ENCODE data around the gene MT1F.
"Not testable (repeated sequence)": the region's sequence is repeated elsewhere in the genome, so short reads cannot be mapped to it uniquely, and the experiment has no call there.

The MT1F gene

GRCh38 chr16:56652600-56652999, 5.2 kb upstream of the MT1F start:
- no peak for FAIRE-seq
- DNase-seq (ENCODE audit: insufficient read length, low spot score) = no peak
- TF ChIP-seq PAX5 (IDR thresholded peaks at IDR 0.05; ENCODE audit: insufficient read depth, low read length, severe bottlenecking) (no peak), POLR2A (IDR thresholded peaks at IDR 0.05; ENCODE audit: low read depth, low read length) (no peak), POU2F2 (IDR thresholded peaks at IDR 0.05; ENCODE audit: low read depth, low read length) (no peak), POLR2AphosphoS5 (IDR thresholded peaks at IDR 0.05; ENCODE audit: low read depth, low read length) (no peak), SPI1 (IDR thresholded peaks at IDR 0.05; ENCODE audit: low read depth, low read length) (no peak), TAF1 (IDR thresholded peaks at IDR 0.05; ENCODE audit: low read depth, low read length) (no peak)

- TF ChIP-seq POLR2A (IDR thresholded peaks at IDR 0.05; ENCODE audit: low read depth, low read length) (no peak), POLR2AphosphoS5 (IDR thresholded peaks at IDR 0.05; ENCODE audit: low read depth, low read length) (no peak), POU2F2 (IDR thresholded peaks at IDR 0.05; ENCODE audit: low read depth, low read length) (no peak), PAX5 (IDR thresholded peaks at IDR 0.05; ENCODE audit: insufficient read depth, low read length, severe bottlenecking) (no peak), SPI1 (IDR thresholded peaks at IDR 0.05; ENCODE audit: low read depth, low read length) (no peak), TAF1 (IDR thresholded peaks at IDR 0.05; ENCODE audit: low read depth, low read length) (no peak)
- no peak for FAIRE-seq
- no peak for DNase-seq (ENCODE audit: insufficient read length, low spot score)
Measured at GRCh38 chr16:56653218-56653617, 4.5 kb upstream of the MT1F start.

- FAIRE-seq (no peak), DNase-seq (ENCODE audit: insufficient read length, low spot score) (no peak)
- TF ChIP-seq POLR2A (IDR thresholded peaks at IDR 0.05; ENCODE audit: low read depth, low read length) = no peak
- no peak for TF ChIP-seq SPI1 (IDR thresholded peaks at IDR 0.05; ENCODE audit: low read depth, low read length)
- TF ChIP-seq POLR2AphosphoS5 (IDR thresholded peaks at IDR 0.05; ENCODE audit: low read depth, low read length) = no peak
- no peak for TF ChIP-seq PAX5 (IDR thresholded peaks at IDR 0.05; ENCODE audit: insufficient read depth, low read length, severe bottlenecking)
- TF ChIP-seq POU2F2 (IDR thresholded peaks at IDR 0.05; ENCODE audit: low read depth, low read length) = no peak
- TF ChIP-seq TAF1 (IDR thresholded peaks at IDR 0.05; ENCODE audit: low read depth, low read length) = no peak
Measured at GRCh38 chr16:56658327-56658875, 642 bp downstream of the MT1F start.

GRCh38 chr16:56662357-56663354, 4.9 kb downstream of the MT1F start:
- DNase-seq (ENCODE audit: insufficient read length, low spot score) (no peak), FAIRE-seq (no peak)
- no peak for TF ChIP-seq POU2F2 (IDR thresholded peaks at IDR 0.05; ENCODE audit: low read depth, low read length)
- TF ChIP-seq POLR2A (IDR thresholded peaks at IDR 0.05; ENCODE audit: low read depth, low read length) = no peak
- TF ChIP-seq PAX5 (IDR thresholded peaks at IDR 0.05; ENCODE audit: insufficient read depth, low read length, severe bottlenecking) = no peak
- no peak for TF ChIP-seq SPI1 (IDR thresholded peaks at IDR 0.05; ENCODE audit: low read depth, low read length)
- TF ChIP-seq POLR2AphosphoS5 (IDR thresholded peaks at IDR 0.05; ENCODE audit: low read depth, low read length) = no peak
- no peak for TF ChIP-seq TAF1 (IDR thresholded peaks at IDR 0.05; ENCODE audit: low read depth, low read length)

GRCh38 chr16:56664506-56664905, 6.7 kb downstream of the MT1F start:
- TF ChIP-seq POU2F2 (IDR thresholded peaks at IDR 0.05; ENCODE audit: low read depth, low read length) (no peak), POLR2AphosphoS5 (IDR thresholded peaks at IDR 0.05; ENCODE audit: low read depth, low read length) (no peak), POLR2A (IDR thresholded peaks at IDR 0.05; ENCODE audit: low read depth, low read length) (no peak), SPI1 (IDR thresholded peaks at IDR 0.05; ENCODE audit: low read depth, low read length) (no peak), TAF1 (IDR thresholded peaks at IDR 0.05; ENCODE audit: low read depth, low read length) (no peak), PAX5 (IDR thresholded peaks at IDR 0.05; ENCODE audit: insufficient read depth, low read length, severe bottlenecking) (no peak)
- FAIRE-seq (no peak), DNase-seq (ENCODE audit: insufficient read length, low spot score) (no peak)

- not testable (repeated sequence) for FAIRE-seq; DNase-seq (ENCODE audit: insufficient read length, low spot score)
Measured at GRCh38 chr16:56665286-56666261, 7.8 kb downstream of the MT1F start.

- FAIRE-seq = no peak
- no peak for DNase-seq (ENCODE audit: insufficient read length, low spot score)
- no peak for TF ChIP-seq TAF1 (IDR thresholded peaks at IDR 0.05; ENCODE audit: low read depth, low read length)
Measured at GRCh38 chr16:56667581-56668571, 10.1 kb downstream of the MT1F start, which contains the start of gene MT1G. MT1G (minus strand) TSS chr16:56668065; CDS start chr16:56667993, 72 bp downstream.

- TF ChIP-seq POU2F2 (IDR thresholded peaks at IDR 0.05; ENCODE audit: low read depth, low read length) (no peak), POLR2A (IDR thresholded peaks at IDR 0.05; ENCODE audit: low read depth, low read length) (no peak), PAX5 (IDR thresholded peaks at IDR 0.05; ENCODE audit: insufficient read depth, low read length, severe bottlenecking) (no peak), TAF1 (IDR thresholded peaks at IDR 0.05; ENCODE audit: low read depth, low read length) (no peak)
- no peak for DNase-seq (ENCODE audit: insufficient read length, low spot score)
- FAIRE-seq = no peak
Measured at GRCh38 chr16:56669005-56669839, 11.5 kb downstream of the MT1F start, which contains the start of gene MT1H. MT1H (plus strand) TSS chr16:56669814; CDS start chr16:56669885, 71 bp downstream.

All from GM12891 (cell line).